Measurements from ENCODE around the gene NACC1. TPM values are rescaled to one million over a fixed set of nuclear protein-coding genes. Genes with fewer than 3 reads are reported as not detected.

Gene NACC1
- total RNA-seq, 1 experiment from 2014 or later = 237 TPM

DNA sequence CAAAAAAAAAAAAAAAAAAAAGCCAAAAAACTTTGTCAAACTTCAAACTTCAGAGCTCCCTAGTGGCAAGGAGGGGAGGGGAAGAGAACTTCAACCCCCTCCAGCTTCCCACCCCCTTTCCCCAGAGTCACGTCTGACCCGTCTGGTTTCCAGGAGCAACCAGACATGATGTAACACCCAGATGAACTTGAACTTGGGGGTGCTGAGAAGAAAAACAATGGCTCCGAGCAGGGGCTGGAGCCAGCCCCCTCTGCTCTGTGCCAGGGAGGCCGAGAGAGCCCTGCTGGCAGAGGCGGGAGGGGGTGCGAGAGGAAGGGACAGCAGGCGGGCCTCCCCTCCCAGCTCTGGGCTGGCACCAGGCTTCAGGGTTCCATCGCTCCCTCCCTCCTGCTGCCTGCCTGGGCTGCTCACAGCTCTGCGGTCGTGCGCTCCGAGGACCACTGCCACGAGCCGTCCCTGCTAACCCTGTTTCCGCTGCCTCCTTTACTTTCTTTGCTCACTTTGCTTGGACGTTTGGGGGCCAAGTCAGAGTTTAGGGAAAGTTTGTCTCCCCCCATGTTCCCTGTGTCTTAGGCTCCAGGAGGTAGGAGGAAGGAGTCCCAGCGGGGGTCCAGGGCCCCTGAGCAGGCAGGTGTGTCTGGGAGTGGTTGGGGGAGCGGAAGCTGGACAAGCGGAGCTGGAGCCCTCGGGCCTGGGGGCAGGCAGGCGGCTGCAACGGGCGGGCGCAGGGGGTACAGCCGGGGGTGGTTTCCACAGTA is 26.5 kb upstream of the NACC1 start (continued):
- TF ChIP-seq FOXJ3 (CRISPR knock-in tag; IDR thresholded peaks at IDR 0.05; ENCODE audit: borderline replicate concordance) = no peak
- TF ChIP-seq, protein P1, sequence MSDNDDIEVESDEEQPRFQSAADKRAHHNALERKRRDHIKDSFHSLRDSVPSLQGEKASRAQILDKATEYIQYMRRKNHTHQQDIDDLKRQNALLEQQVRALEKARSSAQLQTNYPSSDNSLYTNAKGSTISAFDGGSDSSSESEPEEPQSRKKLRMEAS (CRISPR knock-in tag; IDR thresholded peaks at IDR 0.05) = peak; percentile 53; the same call in 1 of the 2 replicates
- peak; percentile 55; the same call in 1 of the 2 replicates for TF ChIP-seq FOXP1 (CRISPR knock-in tag; IDR thresholded peaks at IDR 0.05; ENCODE audit: borderline replicate concordance)
- no peak for TF ChIP-seq ELF4 (CRISPR knock-in tag; IDR thresholded peaks at IDR 0.05; ENCODE audit: low read depth)
- TF ChIP-seq MYBL2 (CRISPR knock-in tag; IDR thresholded peaks at IDR 0.05) = 0 out of 2 replicates have a peak, but pooled peaks have one; percentile 15
- TF ChIP-seq ZNF423 (CRISPR knock-in tag; IDR thresholded peaks at IDR 0.05) = peak; percentile 51; the same call in 1 of the 2 replicates

DNA sequence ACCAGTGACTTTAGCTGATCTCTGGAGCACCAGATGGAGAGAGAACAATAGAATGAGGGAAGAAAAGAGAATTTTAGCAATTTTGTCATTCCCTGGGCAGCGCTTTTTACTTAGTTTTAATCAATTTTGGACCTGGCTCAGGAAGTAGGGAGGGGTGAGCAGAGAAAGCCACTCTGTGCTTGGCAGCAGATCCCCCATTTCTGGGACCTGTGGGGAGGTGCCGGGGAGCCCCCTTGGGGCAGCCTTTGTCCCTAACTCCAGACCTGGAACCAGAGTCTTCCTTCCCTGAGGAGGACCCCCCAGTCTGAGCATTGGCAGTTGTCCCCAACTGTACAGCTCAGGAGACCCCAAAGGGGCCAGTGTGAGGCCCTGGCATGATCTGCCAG is 25.9 kb upstream of the NACC1 start:
- no peak overlapping the region for H3K4me3 Mint-ChIP-seq
- DNase-seq (ENCODE audit: low spot score) (no peak), ATAC-seq (no peak)
- peaks cover 38% of the 10 kb centered on the region for H3K27me3 Mint-ChIP-seq (ENCODE audit: low read depth)
- H3K9me3 Mint-ChIP-seq = no peaks in the 10 kb centered on the region
- ChIA-PET CTCF (interaction anchor here (0.9 to 9.2 kb wide), 22 partner anchors 9 to 173 kb away, joined by 3 to 276 read pairs (median 7); partner anchors contain the start of gene SYCE2), POLR2A (interaction anchor here (0.6 to 1.0 kb wide), 2 partner anchors 110 to 127 kb away, joined by 7 read pairs; no protein-coding TSS in a partner anchor)
- TF ChIP-seq JAZF1 (CRISPR knock-in tag; IDR thresholded peaks at IDR 0.05) = no peak
- TF ChIP-seq, protein P2, sequence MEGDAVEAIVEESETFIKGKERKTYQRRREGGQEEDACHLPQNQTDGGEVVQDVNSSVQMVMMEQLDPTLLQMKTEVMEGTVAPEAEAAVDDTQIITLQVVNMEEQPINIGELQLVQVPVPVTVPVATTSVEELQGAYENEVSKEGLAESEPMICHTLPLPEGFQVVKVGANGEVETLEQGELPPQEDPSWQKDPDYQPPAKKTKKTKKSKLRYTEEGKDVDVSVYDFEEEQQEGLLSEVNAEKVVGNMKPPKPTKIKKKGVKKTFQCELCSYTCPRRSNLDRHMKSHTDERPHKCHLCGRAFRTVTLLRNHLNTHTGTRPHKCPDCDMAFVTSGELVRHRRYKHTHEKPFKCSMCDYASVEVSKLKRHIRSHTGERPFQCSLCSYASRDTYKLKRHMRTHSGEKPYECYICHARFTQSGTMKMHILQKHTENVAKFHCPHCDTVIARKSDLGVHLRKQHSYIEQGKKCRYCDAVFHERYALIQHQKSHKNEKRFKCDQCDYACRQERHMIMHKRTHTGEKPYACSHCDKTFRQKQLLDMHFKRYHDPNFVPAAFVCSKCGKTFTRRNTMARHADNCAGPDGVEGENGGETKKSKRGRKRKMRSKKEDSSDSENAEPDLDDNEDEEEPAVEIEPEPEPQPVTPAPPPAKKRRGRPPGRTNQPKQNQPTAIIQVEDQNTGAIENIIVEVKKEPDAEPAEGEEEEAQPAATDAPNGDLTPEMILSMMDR (IDR thresholded peaks at IDR 0.05) = no peak
- TF ChIP-seq, protein P3, sequence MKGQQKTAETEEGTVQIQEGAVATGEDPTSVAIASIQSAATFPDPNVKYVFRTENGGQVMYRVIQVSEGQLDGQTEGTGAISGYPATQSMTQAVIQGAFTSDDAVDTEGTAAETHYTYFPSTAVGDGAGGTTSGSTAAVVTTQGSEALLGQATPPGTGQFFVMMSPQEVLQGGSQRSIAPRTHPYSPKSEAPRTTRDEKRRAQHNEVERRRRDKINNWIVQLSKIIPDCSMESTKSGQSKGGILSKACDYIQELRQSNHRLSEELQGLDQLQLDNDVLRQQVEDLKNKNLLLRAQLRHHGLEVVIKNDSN (CRISPR knock-in tag; IDR thresholded peaks at IDR 0.05) = no peak
- no peak for TF ChIP-seq ZNF232 (CRISPR knock-in tag; IDR thresholded peaks at IDR 0.05)
- no peak for TF ChIP-seq ATF1 (CRISPR knock-in tag; IDR thresholded peaks at IDR 0.05)
- TF ChIP-seq GRHL2 (CRISPR knock-in tag; IDR thresholded peaks at IDR 0.05; ENCODE audit: insufficient replicate concordance, severe bottlenecking) = no peak
- no peak overlapping the region for H3K27ac Mint-ChIP-seq
- peaks cover 38% of the 10 kb centered on the region for H3K4me1 Mint-ChIP-seq
- no peaks in the 10 kb centered on the region for H3K36me3 Mint-ChIP-seq

DNA sequence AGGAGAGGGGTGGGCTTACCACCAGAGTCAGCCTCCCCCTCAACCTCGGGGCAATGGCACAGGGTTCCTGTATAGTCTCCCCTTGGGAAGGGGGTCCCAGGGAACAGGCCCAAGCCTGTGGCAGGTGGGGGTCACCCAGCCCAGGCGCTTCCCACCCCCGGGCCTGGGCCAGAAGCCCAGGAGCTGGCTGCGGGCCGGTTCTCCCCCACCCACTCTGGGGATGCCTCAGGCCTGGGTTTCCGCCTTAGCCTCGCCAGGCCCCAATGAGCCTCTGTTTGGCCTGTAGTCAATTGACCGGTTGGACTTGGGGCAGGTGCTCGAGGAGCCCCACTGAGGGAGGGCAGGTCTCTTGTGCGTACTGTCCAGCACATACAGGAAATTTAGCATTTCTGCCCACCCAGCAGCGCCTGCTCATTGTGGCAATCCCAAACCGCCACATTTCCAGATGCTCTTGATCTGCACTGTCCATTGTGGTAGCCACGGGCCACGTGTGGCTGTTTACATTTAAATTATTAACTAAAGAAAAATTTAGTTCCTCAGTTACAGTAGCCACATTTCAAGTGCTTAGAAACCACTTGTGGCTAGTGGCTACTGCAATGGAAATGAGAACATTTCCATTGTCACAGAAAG is 25.3 kb upstream of the NACC1 start:
- no peak for TF ChIP-seq ZNF317 (CRISPR knock-in tag; IDR thresholded peaks at IDR 0.05; ENCODE audit: borderline replicate concordance, low read depth)
- TF ChIP-seq, protein P4, sequence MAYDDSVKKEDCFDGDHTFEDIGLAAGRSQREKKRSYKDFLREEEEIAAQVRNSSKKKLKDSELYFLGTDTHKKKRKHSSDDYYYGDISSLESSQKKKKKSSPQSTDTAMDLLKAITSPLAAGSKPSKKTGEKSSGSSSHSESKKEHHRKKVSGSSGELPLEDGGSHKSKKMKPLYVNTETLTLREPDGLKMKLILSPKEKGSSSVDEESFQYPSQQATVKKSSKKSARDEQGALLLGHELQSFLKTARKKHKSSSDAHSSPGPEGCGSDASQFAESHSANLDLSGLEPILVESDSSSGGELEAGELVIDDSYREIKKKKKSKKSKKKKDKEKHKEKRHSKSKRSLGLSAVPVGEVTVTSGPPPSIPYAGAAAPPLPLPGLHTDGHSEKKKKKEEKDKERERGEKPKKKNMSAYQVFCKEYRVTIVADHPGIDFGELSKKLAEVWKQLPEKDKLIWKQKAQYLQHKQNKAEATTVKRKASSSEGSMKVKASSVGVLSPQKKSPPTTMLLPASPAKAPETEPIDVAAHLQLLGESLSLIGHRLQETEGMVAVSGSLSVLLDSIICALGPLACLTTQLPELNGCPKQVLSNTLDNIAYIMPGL (CRISPR knock-in tag; IDR thresholded peaks at IDR 0.05) = no peak
- TF ChIP-seq, protein P5, sequence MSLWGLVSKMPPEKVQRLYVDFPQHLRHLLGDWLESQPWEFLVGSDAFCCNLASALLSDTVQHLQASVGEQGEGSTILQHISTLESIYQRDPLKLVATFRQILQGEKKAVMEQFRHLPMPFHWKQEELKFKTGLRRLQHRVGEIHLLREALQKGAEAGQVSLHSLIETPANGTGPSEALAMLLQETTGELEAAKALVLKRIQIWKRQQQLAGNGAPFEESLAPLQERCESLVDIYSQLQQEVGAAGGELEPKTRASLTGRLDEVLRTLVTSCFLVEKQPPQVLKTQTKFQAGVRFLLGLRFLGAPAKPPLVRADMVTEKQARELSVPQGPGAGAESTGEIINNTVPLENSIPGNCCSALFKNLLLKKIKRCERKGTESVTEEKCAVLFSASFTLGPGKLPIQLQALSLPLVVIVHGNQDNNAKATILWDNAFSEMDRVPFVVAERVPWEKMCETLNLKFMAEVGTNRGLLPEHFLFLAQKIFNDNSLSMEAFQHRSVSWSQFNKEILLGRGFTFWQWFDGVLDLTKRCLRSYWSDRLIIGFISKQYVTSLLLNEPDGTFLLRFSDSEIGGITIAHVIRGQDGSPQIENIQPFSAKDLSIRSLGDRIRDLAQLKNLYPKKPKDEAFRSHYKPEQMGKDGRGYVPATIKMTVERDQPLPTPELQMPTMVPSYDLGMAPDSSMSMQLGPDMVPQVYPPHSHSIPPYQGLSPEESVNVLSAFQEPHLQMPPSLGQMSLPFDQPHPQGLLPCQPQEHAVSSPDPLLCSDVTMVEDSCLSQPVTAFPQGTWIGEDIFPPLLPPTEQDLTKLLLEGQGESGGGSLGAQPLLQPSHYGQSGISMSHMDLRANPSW (CRISPR knock-in tag; conservative IDR thresholded peaks at IDR 0.05; ENCODE audit: low read depth) = no peak
- Mint-ChIP-seq H3K4me3 (no peak overlapping the region), H3K27ac (no peak overlapping the region), H3K27me3 (ENCODE audit: low read depth) (peaks cover 44% of the 10 kb centered on the region), H3K9me3 (no peaks in the 10 kb centered on the region), H3K4me1 (peaks cover 39% of the 10 kb centered on the region), H3K36me3 (no peaks in the 10 kb centered on the region)
- CTCF ChIA-PET = interaction anchor here (0.9 to 9.2 kb wide), 21 partner anchors 8 to 127 kb away, joined by 3 to 276 read pairs (median 13); partner anchors contain the start of genes NACC1 and TRMT1
- ATAC-seq (no peak), DNase-seq (ENCODE audit: low spot score) (no peak)
- POLR2A ChIA-PET = no interaction called here
